Measurements from ENCODE around the gene BABAM2.

Gene BABAM2

DNA sequence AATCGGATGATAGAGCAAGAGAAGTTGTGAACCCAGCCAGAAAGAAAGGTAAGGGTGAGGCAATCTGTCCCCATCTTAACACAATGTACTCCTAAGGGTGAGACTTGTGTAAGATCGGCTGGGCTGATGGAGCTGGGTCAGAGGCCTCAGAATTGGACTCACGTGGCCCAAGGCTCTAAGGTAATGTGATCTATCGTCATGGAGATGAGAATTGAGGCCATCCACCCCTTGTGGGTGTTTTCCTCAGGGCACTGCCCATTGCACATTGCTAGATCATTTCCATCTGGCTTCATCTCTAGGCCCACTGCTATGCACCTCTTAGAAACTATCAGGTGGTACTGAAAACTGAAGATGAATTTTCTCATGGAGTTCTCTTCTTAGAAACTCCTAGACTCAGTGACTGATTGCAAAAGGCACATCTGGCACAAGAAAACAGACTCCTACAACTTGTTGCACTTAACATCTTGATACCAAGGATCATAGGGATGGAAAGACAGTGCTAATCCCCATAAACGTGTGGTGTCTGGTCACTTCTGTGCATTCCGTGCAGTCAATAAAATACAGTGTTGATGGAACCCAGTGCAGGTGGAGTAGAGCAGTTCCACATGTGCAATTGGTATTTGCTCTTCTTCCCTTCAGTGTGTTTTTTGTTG is 273.2 kb downstream of the BABAM2 start:
- no peak for DNase-seq (ENCODE audit: low read depth)

GRCh38 chr2:28164280-28164801 is 273.8 kb downstream of the BABAM2 start:
- no peak for DNase-seq (ENCODE audit: low read depth)

GRCh38 chr2:28165087-28165635 is 274.6 kb downstream of the BABAM2 start:
- DNase-seq (ENCODE audit: low read depth), result no peak

- no peak for DNase-seq (ENCODE audit: low read depth)
These were observed 276.4 kb downstream of the BABAM2 start for GRCh38 chr2:28166956-28167355.

DNA sequence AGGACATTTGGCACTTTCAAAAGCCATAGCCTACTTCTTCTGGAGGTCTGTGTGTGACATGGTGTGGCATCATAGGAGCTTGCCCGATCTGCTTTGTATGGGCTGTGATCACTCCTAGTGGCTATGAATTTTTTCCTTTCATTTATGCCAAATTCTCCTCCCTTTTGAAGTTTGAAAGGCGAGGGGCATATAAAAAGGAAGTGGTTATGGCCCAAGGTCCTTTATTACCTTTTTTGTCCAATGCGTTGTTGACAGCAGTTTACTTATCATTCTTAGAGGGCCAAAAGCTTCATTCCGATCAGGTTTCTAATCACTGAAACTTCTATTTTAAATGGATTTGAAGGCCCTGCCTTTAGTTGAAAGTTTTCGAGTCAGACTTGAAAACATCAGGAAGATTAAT is 277.8 kb downstream of the BABAM2 start:
- DNase-seq (ENCODE audit: low read depth), result no peak

- no peak for DNase-seq (ENCODE audit: low read depth)
These were observed 279.0 kb downstream of the BABAM2 start for GRCh38 chr2:28169492-28169891.

- DNase-seq (ENCODE audit: low read depth), result no peak
These were observed 281.8 kb downstream of the BABAM2 start for GRCh38 chr2:28172114-28172898.

GRCh38 chr2:28173377-28173776 is 282.8 kb downstream of the BABAM2 start:
- no peak for DNase-seq (ENCODE audit: low read depth)

- DNase-seq (ENCODE audit: low read depth), result no peak
These were observed 283.7 kb downstream of the BABAM2 start for GRCh38 chr2:28174211-28174610.

DNA sequence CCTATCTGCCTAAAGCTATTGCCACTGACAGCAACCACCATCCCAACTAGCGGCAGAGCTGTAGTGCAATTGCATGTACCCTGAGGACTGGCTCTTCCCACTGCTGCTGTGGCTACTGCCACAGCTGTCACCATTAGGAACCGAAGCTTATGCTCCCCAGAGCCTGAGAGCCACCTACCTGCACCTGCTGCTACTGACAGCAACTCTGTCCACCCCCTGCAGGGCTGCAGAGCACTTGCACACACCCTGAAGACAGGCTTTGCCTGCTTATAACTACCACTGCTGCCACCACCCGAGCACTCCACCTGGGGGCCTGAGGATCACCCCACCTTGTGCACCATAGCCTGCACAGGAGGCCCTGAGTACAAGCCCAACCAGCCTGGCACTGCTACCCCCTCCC is 284.5 kb downstream of the BABAM2 start:
- DNase-seq (ENCODE audit: low read depth), result no peak

DNA sequence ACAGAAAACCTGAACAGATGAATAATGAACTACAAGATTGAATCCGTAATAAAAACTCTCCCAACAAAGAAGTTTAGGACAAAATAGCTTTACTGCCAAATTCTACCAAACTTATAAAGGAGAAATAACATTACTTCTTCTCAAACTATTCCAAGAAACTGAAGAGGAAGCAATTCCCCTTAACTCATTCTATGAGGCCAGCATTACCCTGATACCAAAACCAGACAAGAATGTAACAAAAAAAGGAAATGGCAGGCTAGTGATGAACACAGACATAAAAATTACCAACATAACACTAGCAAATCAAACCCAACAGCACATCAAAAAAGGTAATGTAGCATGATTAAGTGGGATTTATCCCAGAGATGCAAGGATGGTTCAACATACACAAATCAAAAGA is 288.4 kb downstream of the BABAM2 start:
- no peak for DNase-seq (ENCODE audit: low read depth)

- no peak for DNase-seq (ENCODE audit: low read depth)
These were observed 291.3 kb downstream of the BABAM2 start for GRCh38 chr2:28181801-28182200.

- no peak for DNase-seq (ENCODE audit: low read depth)
These were observed 291.8 kb downstream of the BABAM2 start for GRCh38 chr2:28182348-28182747.

DNA sequence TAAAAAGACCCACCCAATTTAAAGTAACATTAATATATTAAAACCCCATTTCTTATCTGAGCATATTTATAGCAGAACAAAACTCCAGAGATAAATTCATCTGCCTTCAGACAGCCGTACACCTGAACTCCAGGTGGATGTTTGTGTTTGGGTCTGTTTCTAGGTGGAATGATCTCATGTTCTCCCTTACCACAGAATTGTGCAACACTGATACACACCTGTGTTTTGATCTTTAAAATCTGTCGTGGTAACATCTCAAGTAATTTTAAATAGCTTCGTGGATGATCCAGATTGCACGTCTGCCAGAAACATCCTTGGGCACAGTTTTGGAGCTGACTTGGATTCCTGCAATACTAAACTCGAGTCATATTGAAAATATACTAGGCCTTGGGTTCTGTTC is 294.6 kb downstream of the BABAM2 start:
- no peak for DNase-seq (ENCODE audit: low read depth)

GRCh38 chr2:28185891-28186290 is 295.4 kb downstream of the BABAM2 start:
- no peak for DNase-seq (ENCODE audit: low read depth)

DNA sequence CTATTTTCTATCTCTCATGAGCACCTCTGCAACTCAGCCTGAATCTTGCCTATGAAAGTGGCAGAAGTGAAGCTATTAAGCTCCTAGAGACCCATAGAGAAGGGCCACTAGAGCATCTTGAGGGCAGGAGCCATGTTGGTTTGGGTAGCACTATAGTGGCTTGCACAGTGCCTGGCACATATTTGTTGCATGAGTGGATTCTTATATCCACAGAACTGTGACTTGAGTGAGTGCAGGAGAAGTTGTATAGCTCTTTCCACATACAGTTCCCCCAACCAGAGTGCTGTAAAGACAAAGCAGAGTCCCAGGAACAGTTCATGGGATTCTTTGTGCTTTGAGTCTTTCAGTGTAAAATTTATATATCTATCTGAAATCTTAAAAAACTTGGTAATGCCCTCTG is 296.7 kb downstream of the BABAM2 start:
- DNase-seq (ENCODE audit: low read depth), result no peak

GRCh38 chr2:28188436-28188835 is 297.9 kb downstream of the BABAM2 start:
- DNase-seq (ENCODE audit: low read depth), result no peak

DNA sequence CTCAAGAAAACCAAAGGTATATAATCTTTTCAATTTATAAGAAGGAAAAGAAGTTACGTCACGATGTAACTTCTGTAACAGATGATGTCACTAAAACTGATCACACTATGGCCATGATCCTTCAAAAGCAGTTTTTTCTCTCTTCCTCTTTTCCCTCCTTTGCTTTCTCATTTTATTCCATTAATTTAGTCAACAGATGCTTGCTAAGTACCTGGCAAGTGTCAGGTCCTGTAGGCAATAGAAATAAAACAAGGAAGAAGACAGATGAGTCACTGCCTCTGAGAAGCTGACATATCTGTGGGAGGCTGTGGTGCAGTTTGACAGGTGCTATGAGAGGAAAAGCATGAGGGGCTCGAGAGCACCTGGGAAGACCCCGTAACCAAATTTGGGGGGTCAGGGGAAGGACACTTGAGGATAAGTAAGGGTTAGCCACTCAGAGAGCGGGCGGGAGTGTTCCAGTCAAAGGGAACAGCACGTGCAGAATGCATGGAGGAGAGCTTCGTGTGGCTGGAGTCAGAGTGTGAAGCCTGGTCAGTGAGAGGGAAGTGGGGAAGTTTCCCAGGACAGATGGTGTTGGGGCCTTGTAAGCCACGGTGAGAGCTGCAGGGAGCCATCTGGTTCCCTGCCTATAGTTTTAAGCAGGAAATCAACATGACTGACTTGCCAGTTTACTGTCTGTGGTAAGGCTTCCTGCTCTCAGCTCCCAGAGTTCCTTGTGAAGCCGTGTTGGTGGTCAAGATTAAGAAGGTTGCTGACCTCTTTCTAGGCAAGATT is 303.3 kb downstream of the BABAM2 start:
- no peak for DNase-seq (ENCODE audit: low read depth)

- no peak for DNase-seq (ENCODE audit: low read depth)
These were observed 309.6 kb downstream of the BABAM2 start for GRCh38 chr2:28199995-28200679.

- no peak for DNase-seq (ENCODE audit: low read depth)
These were observed 311.2 kb downstream of the BABAM2 start for GRCh38 chr2:28201671-28202180.

DNA sequence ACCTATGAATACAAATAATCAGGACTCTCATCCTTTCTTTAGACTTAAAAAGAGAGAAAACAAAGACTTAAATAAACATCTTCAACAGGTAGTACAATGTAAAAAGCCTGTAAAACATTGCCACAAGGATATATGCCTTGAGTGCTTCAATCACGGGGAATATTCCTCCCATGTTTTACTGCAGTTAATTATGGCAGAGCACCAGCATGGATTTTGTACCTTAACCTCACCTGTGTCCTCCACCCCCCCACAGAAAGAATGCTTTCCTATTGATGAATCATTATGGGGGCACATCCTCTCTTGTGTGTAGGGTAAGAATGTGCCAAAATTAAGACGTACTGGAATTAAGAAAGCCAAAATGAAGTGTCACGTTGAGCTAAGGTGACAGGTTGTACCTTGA is 312.2 kb downstream of the BABAM2 start:
- no peak for DNase-seq (ENCODE audit: low read depth)

GRCh38 chr2:28206762-28207161 is 316.2 kb downstream of the BABAM2 start:
- no peak for DNase-seq (ENCODE audit: low read depth)
